Stimulated activated CD8-positive, alpha-beta memory T cell treated with anti-CD3 and anti-CD28 coated beads, Interleukin-12 subunit alpha, Interleukin-12 subunit beta, amount 100 ng/mL, for 1 hour (primary cell): ENCODE measurements around the gene PROCR.
"Not testable (repeated sequence)": the region's sequence is repeated elsewhere in the genome, so short reads cannot be mapped to it uniquely, and the experiment has no call there.

Source experiments
- DNase-seq: peaks from one replicate; pipeline ENCODE4 v3.0.0-alpha.2; 2020; ENCODE audit warnings: low read depth

Gene PROCR

DNA sequence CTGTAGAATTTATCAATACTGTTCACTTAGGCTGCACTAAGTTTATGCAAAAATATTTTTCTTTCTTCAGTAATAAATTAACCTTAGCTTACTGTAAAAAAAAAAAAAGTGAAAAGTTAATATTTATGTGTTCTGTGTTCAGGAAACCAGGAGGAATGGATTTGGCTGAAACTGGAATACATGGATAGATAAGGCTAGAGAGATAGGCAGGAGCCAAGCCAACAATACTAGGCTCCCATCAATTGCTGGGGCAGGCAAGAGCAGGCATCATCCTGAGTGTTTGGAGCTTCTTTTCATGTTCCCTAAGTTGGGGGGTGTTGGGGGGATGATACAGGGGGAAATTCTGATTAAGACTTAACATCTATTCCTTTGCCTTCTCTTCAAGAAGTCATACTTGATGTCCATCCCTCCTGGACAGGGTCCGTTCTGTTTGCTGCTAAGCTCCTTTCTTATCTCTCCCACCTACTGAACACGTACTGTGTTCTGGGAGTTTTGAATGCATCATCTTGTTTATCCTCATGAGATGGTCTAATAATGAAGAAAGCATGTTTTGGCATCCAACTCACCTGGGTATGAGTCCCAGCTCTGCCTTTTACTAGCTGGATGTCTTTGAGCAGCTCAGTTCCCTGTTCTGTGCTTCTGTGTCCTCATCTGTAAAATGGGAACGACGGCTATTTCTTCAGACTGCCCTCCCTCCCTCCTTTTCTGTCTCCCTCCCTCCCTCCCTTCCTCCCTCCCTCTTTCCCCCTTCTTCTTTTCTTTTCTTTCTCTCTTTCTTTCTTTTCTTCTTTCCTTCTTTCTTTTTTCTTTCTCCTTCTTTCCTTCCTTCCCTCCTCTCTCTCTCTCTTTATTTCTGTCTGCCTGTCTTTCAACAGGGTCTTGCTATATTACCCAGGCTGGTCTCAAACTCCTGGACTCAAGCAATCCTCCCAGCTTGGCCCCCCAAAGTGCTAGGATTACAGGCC, 6.4 kb upstream of the PROCR start:
- no peak for DNase-seq

DNA sequence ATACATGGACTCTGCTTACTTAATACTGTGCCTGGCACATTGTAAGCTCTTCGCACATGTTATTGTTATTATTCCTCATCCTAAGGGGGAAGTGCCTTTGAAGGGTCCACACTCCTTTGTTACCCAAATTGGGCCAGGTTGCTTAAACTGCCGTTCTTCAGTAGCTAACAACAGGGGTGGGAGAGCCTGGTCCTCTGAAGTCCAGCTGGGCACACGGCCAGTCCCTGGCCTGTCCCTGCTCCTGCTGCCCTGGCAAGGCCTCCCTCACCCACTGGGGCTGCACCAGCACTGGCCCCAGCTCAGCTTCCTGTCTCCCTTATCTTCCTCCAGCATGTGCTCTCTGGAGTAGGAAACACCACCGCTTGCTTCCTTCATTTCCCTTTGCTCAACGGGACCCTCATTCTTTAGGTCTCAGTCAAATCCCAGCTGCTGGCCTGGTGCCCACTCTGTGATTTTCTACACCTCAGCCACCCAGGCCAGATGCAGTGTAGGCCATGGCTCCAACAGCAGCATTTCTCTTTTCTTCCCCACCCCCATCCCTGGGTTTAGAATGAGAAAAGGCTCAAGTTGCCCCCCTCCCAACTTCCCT, 5.5 kb upstream of the PROCR start:
- DNase-seq, result no peak

DNA sequence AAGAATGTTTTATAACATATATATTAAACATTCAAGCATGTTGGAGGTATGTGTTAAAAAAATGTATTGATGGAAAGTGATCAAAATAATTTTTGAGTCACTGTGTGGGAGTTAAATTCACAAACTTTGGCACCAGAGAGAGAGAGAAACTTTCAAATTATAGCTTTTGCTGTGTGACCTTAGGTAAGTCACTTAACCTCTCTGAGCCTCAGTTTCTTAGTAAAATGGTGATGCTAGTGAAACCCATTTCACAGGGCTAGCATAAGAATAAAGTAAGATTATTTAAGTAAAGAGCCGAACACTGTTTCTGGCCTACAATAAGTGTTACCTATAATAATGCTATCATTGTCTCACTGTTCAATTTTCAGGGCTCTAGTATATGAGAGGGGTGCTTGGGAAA, 4.1 kb upstream of the PROCR start:
- DNase-seq, result no peak

DNA sequence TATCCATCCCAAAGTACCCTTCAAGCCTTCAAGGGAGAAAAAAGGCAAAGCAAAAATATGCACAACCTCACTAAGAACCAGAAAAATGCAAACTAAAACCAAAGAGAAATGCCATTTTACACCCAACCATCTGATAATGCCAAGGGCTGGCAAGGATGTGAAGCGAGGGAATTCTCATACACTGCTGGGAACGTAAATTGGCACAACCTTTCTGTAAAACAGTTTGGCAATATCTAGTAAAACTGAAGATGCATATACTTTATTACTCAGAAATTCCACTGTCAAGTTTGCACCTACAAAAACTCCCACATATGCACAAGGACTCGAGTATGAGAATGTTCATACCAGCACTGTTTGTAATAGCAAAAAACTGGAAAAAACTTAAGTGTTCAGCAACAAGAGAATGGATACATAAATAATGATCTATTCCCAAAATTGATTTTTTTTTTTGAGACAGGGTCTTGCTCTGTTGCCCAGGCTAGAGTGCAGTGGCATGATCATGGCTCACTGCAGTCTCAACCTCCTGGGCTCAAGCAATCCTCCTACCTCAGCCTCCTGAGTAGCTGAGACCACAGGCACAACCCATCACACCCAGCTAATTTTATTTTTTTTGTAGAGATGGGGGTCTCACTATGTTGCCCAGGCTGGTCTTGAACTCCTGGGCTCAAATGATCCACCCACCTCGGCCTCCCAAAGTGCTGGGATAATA, 3.0 kb upstream of the PROCR start:
- DNase-seq, result not testable (repeated sequence)

DNA sequence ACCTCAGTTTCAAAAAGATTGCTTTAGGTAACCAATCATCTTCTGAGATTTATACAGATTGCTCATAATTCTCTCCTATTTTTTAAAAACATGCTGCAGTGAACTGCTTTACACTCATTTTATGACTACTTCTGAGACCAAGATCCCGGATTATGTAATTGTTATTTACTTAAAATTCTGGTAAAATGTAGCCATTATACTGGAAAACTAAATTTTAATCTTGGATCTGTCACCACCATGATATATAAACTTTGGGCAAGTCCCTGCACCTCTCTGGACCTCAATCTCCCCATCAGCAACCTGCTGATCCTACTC, 477 bp upstream of the PROCR start:
- no peak for DNase-seq

DNA sequence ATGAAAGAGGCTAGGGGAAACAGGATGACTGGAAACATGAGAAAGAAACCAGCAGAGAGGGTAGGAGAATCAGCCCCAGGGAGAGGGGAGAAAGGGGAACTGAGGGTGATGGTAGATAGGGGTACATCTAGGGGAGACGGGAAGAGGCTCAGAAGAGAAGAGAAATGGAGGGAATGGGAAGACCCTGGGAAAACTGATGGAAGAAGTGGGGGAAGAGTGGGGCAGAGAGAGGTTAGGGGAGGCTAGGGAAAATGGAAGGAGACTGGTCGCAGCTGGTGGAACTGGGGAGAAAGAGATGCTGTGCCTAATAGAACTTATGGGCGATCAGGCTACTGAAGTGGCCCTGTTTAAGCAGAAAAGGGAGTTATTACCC, 548 bp downstream of the PROCR start:
- DNase-seq, result no peak

DNA sequence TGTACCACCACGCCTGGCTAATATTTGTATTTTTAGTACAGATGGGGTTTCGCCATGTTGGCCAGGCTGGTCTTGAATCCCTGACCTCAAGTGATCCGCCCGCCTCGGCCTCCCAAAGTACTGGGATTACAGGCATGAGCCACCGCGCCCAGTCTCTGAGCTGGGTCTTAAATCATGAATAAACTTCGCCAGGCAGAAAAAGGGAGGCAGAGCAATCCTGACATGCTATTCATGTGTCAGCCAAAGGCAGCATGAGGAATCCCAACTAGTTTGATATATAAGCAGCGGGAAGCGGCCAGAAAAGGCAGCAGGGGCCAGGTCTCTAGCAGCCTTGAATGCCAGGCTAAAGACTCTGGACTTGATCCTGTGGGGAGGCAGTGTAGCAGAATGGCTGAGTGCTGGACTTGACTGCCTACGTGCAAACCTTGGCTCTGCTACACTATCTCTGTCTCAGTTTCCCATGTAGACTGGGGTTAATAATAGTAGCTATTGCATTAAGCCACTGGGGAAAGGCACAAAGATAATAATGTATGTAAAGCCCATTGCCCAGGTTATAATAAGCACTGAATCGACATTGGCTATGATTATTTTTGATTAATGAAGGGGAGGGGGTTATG, 1.8 kb downstream of the PROCR start:
- no peak for DNase-seq

DNA sequence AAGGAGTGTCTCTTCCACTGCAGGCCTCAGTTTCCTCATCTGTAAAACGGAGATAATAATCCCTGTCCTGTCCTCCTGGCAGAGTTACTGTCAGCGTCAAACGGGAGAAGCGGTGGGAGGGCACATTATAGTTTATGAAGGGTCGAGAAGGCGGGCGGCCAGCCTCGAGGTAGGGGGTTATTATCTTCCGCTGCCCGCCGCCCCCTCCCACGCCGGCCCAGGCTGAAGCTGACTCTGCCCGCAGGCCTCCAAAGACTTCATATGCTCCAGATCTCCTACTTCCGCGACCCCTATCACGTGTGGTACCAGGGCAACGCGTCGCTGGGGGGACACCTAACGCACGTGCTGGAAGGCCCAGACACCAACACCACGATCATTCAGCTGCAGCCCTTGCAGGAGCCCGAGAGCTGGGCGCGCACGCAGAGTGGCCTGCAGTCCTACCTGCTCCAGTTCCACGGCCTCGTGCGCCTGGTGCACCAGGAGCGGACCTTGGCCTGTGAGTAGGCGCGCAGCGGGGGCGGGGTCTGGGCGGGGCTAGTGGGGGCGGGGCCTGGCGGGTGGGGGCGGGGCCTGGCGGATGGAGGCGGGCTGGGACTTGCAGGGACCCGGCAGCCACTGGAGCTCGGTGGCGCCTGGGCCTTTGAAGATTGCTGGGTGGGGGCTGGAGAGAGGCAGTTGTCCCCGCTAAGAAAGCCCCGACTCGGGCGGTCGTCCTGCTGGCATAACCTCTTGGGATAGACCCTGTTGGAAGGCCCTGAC, 2.8 kb downstream of the PROCR start:
- no peak for DNase-seq

DNA sequence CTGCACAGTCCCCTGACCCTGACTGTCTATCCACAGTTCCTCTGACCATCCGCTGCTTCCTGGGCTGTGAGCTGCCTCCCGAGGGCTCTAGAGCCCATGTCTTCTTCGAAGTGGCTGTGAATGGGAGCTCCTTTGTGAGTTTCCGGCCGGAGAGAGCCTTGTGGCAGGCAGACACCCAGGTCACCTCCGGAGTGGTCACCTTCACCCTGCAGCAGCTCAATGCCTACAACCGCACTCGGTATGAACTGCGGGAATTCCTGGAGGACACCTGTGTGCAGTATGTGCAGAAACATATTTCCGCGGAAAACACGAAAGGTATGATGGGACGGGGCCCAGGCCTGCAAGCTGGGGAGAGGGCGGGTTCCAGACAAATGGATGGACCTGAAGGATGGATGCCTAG, 4.3 kb downstream of the PROCR start:
- DNase-seq, result no peak

DNA sequence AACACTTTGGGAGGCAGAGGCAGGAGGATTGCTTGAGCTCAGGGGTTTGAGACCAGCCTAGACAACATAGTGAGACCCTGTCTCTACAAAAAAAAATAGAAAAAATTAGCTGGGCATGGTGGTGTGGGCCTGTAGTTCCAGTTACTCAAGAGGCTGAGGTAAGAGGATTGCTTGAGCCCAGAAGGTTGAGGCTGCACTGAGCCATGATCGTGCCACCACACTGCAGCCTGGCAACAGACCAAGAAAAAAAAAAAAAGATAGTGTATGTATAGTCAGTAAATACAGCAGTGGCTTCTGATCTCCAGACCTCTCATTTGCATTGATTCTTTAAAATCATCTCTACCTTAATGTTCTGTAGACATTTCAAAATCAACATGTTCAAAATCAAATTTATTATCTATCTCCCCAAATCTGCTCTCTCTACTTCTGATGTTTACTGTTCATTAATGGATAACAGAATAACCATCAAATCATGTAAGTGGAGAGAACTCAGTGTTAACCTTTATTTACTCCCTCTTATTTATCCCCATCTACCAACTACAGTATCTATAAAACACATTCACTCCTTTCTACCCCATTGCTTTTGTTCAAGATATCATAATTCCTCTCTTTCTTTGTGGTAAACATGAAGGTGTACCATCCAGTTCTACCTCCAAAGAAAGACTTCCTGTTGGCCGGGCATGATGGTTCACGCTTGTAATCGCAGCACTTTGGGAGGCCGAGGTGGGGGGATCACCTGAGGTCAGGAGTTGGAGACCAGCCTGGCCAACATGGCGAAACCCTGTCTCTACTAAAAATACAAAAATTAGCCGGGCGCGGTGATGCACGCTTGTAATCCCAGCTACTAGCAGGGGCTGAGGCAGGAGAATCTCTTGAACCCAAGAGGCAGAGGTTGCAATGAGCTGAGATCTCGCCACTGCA, 7.7 kb downstream of the PROCR start:
- no peak for DNase-seq

DNA sequence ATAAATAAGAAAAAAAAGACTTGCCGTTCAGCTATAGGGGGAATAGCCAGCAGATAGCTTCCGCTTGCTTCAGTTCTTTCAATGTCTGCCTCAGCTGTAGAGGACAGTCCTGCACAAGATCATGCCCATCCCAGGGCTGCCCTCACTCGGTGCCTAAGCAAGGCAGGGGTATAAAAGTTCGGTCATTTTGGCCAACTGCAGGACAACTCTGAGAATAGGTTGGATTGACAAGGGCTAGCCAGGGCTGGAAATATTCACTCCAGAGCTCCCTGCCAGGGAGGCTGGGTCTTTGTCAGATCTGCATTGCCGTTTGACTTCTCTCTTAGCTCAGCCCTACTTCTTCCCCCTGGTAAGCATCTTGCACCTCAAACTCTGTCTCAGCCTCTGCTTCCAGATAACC, 8.4 kb downstream of the PROCR start:
- DNase-seq, result no peak

DNA sequence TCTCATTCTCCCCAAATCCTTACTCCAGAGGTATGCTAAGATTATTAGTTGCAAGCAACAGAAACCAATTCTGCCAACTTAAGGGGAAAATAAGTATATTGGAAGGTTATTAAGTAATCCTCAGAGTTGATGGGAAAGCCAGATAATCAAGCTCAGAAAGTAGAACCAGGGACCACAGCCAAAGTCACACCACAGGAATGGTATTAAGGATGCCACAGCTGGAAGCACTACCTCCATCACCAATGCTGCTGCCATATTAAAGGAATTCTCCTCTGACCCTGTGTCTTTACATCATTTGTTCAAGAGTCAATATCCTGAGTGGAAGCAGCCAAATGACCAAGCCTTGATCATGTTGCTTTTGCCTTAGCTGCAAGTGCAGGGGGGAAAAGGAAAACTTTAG, 9.9 kb downstream of the PROCR start:
- DNase-seq, result no peak

DNA sequence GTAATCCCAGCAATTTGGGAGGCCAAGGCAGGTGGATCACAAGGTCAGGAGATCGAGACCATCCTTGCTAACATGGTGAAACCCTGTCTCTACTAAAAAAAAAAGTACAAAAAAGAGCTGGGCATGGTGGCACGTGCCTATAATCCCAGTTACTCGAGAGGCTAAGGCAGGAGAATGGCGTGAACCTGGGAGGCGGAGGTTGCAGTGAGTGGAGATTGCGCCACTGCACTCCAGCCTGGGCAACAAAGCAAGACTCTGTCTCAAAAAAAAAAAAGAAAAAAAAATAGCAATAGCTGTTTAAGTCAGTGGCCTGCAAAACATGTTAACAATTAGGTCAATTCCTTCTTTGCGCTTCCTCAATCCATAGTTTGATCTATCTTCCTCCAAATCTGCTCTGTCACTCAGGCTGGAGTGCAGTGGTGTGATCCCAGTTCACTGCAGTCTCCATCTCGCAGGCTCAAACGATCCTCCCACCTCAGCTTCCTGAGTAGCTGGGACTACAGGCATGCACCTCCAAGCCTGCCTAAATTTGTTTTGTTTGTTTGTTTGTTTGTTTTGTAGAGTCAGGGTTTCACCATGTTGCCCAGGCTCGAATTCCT, 14.9 kb downstream of the PROCR start:
- not testable (repeated sequence) for DNase-seq

DNA sequence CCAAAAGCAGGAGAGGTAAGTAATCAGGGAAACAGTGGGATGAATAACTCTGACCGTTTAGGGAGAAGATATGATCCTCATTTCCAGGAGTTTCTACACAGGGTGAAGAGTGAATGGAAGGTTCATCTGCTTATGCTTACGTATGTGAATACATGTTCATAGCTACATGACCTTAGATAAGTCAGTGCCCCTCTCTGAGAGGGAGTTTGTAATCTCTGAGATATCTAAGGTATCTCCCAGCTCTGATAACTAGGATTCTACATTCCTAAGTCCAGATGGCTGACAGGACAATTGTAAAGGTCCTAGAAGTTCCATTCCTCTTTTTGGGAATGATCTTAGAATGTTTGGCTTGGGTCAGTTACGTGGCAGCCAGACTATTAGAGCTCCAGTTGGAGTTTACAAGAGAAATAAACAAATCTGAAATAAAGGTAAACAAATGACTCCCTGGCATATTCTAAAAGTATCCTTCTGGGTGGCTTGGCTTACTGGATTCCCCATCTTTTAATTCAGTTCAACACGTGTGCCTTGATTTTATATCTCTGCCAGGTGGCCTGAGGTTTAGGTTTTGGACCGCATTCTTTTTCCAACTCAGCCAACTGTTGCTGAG, 15.8 kb downstream of the PROCR start:
- no peak for DNase-seq

DNA sequence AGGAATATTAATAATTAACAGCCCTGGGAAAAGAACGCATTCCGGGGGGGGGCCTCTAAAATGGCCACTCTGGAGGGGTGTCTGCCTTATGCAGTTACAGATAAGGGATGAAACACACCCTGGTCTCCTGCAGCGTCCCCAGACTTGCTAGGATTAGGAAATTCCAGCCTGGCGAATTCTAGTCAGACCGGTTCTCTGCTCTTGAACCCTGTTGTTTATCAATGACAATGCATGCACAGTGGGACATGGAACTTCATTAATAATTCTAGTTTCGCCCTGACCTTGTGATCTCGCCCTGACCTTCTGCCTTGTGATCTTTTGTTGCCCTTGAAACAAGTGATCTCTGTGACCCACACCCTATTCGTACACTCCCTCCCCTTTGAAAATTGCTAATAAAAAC, 17.4 kb downstream of the PROCR start:
- DNase-seq, result not testable (repeated sequence)

DNA sequence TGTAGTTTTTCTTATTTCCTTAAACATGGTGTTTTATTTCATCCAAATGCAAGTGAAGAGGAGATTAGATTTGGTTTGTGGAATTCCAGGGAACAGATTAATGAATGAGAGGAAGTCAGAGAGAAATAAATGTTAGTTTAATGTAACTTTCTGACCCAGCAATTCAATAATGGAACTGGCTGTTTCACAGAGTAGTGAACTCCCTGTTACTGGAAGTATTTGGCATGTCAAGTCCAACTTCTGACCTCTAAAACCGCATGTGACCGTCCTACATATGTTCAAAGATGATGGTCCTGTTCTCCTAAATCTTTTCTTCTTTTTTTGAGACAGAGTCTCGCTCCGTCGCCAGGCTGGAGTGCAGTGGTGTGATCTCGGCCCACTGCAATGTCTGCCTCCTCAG, 18.7 kb downstream of the PROCR start:
- no peak for DNase-seq

DNA sequence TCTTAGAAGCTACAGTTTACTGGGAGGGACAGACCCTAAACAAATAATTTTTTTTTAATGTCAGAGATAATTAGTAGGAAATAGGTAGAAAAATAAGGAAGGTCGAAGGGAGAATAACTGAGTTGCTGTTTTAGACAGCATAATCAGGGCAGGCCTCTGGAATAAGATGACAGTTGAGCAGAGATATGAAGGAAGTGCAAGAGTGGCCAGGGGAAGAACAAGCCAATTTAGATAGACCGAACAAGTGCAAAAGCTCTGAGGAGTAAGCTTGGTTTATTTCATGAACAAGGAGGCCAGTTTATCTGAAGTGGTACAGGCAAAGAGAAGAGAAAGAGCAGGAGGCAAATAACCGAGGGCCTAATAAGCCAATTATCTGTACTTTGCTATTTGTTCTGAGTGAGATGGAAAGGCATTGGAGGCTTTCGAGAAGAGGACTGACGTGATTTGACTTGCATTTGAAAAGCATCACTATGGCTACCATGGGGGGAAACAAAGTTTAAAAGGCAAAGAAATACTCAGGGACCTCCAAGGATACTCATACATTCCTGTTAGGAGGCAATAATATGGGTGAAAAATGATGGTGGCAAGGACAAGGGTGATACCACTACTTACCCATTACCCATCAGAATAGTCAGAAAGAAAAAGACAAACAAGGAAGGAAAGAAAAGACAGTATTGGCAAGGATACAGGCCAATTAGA, 19.7 kb downstream of the PROCR start:
- DNase-seq, result no peak

DNA sequence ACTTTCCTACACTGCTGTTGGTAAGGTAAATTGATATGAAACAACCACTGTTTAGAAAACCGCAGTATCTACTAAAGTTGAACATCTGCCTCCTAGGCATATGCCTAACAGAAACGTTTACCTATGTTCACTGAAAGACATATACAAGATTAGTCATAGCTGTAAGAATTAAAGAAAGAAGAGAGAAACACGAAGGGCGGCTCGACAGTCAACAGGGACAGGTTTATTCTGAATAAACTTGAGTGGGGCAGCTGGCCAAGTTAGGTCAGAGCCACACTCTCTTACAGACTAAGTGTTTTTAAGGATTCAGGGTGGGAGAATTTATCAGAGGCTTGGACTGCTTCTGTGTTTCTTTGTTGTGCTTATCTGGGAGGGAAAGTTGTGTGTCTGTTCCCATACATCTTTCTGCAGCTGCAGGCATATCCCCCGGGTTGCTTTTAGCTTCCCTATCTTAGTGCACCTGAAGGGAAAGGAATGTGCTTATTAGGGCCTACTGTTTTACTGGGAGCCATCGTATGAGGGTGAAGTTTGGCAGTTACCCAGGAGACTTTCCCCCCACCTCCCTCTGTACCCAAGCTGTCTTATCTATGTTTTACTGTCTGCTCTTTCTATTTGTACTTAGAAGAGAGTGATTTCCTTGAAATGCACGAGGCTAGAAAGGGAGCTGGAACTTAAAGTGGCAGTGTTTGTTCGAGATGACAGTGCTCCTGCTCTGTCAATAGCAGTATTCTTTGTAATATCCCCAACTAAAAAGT, 20.4 kb downstream of the PROCR start:
- no peak for DNase-seq
